Calu3 (cell line): ENCODE measurements around the gene GPD1. TPM values are rescaled to one million over a fixed set of nuclear protein-coding genes. Genes with fewer than 3 reads are reported as not detected.

Experiments
- Bru-seq: library from RNA; stranded (reverse); fragments of 400-500 nt; gene quantifications from one replicate; lab custom pipeline; 2021; lab: Mats Ljungman, UMichigan
- BruChase-seq, 2 experiments: library from RNA; stranded (reverse); fragments of 400-500 nt; gene quantifications; one replicate each; lab custom pipeline; 2021; lab: Mats Ljungman, UMichigan
- BruUV-seq: library from RNA; stranded (reverse); fragments of 400-500 nt; replicated peaks from 2 replicates; lab custom pipeline; 2021; lab: Mats Ljungman, UMichigan
- CTCF ChIA-PET: fragments of 300-600 bp; sonication (Branson Sonifier 250); formaldehyde crosslinking; loops from one replicate; lab custom pipeline; 2022; ENCODE audit warnings: antibody characterized with exemption; lab: Charles Lee
- DNase-seq: peaks from one replicate; pipeline ENCODE4 v3.0.0; 2022
- H3K27ac Mint-ChIP-seq: one replicate; pipeline ENCODE4 v1.8.0; 2022; ENCODE audit warnings: mixed read lengths; ENCODE audit not compliant: unreplicated experiment
- H3K27me3 Mint-ChIP-seq: one replicate; pipeline ENCODE4 v1.8.0; 2022; ENCODE audit warnings: mixed read lengths; ENCODE audit not compliant: unreplicated experiment
- H3K36me3 Mint-ChIP-seq: one replicate; pipeline ENCODE4 v1.8.0; 2022; ENCODE audit warnings: mild to moderate bottlenecking, moderate library complexity, mixed read lengths; ENCODE audit not compliant: insufficient read depth, unreplicated experiment
- H3K4me1 Mint-ChIP-seq: one replicate; pipeline ENCODE4 v1.8.0; 2022; ENCODE audit warnings: mild to moderate bottlenecking, low read depth, mixed read lengths; ENCODE audit not compliant: unreplicated experiment
- H3K4me3 Mint-ChIP-seq: one replicate; pipeline ENCODE4 v1.8.0; 2022; ENCODE audit warnings: mild to moderate bottlenecking, low read depth, moderate library complexity, mixed read lengths; ENCODE audit not compliant: unreplicated experiment
- H3K9me3 Mint-ChIP-seq: one replicate; pipeline ENCODE4 v1.8.0; 2022; ENCODE audit warnings: low read depth, mixed read lengths; ENCODE audit not compliant: unreplicated experiment
- CTCF ChIP-seq: fragments of 200-600 bp; IDR thresholded peaks from one replicate; pipeline ENCODE4 v1.8.0; 2022; ENCODE audit warnings: antibody characterized with exemption; ENCODE audit not compliant: unreplicated experiment
- intact Hi-C: fragments of 100-400 bp; cut with micrococcal nuclease; formaldehyde crosslinking; loops from one replicate; pipeline ENCODE4 v1.10.0; 2022; ENCODE audit not compliant: unreplicated experiment
- long read RNA-seq: library from polyadenylated mRNA; stranded (forward); transcript quantifications from one replicate; pipeline ENCODE4 v2.0.0, GENCODE V29; 2022
- total RNA-seq: library from RNA; stranded (reverse); gene quantifications from 2 replicates; pipeline ENCODE4 v1.2.3, GENCODE V29; 2022

The GPD1 gene
- total RNA-seq = 0.21 and 1.0 TPM in 2 replicates
- Bru-seq, nascent RNA = percentile 12 among the genes with signal in this experiment
- percentile 18 among the genes with signal in this experiment for BruChase-seq, experiment 1, labeled RNA remaining after a 6-hour chase
- BruChase-seq, experiment 2, labeled RNA remaining after a 2-hour chase = percentile 14 among the genes with signal in this experiment
- long read RNA-seq, partial matches to known transcripts = 0 of 2 reads
- long read RNA-seq, other reads (novel, unspliced or antisense) = 0 of 2 reads

DNA sequence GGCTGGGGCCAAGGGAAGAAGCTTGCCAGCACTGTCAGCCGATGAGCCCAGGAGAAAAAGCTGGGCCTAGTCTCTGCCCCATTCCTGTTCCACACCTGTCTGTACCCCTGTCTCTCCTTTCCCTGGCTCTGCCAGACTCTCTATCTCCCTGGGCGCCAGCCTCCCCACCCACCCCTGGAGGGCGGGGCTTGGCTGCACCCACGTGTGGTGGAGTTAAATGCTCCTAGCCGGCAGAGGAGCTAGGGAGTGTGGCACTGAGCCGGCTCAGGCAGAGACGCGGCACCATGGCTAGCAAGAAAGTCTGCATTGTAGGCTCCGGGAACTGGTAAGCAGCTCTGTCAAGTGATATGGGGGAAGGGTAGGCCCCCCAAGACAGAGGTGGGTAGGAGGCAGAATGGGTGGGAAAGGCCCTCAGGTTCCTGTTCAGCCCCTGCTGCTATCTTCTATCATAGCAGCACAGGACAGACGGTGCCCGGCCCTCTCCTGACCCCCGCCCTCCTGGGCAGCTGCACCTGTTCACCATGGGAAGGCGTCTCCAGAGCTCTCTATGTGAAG lies at the start of gene GPD1:
Gene GPD1 (plus strand): TSS at position 242 of the 555 bp plus-strand sequence. CDS start 43 bp downstream, at position 285.
- no TSS peak for BruUV-seq
- peak; percentile 60 for DNase-seq
- intact Hi-C loops = no loop called here
- H3K36me3 Mint-ChIP-seq = peaks cover 8% of the 10 kb centered on the region
- H3K27me3 Mint-ChIP-seq = peaks cover 24% of the 10 kb centered on the region
- H3K27ac Mint-ChIP-seq = no peak within 1 kb of the TSS
- H3K9me3 Mint-ChIP-seq = no peaks in the 10 kb centered on the region
- H3K4me3 Mint-ChIP-seq = peak within 1 kb of the TSS; percentile 28
- peaks cover 11% of the 10 kb centered on the region for H3K4me1 Mint-ChIP-seq
- TF ChIP-seq CTCF = no peak
- CTCF ChIA-PET = interaction anchor here (0.6 to 1.6 kb wide), 4 partner anchors 13 to 69 kb away, joined by 3 to 5 read pairs (median 4); partner anchors contain the start of gene SMARCD1

GRCh38 chr12:50055831-50056638 lies 47.8 kb upstream of the GPD1 start:
- TF ChIP-seq CTCF = peak; percentile 89
- intact Hi-C loops = loop anchor here (5.0 to 10.0 kb wide), 2 partner anchors 89 to 191 kb away; no protein-coding TSS in a partner anchor
- H3K9me3 Mint-ChIP-seq = no peaks in the 10 kb centered on the region
- peaks cover 16% of the 10 kb centered on the region for H3K36me3 Mint-ChIP-seq
- BruUV-seq = no TSS peak
- DNase-seq = peak; percentile 49
- CTCF ChIA-PET = interaction anchor here (0.6 to 1.8 kb wide), 6 partner anchors 14 to 189 kb away, joined by 3 to 9 read pairs (median 4); no protein-coding TSS in a partner anchor
- peaks cover 14% of the 10 kb centered on the region for H3K4me1 Mint-ChIP-seq
- H3K4me3 Mint-ChIP-seq = peak overlapping the region; percentile 59
- H3K27me3 Mint-ChIP-seq = peaks cover 47% of the 10 kb centered on the region
- peak overlapping the region; percentile 63 for H3K27ac Mint-ChIP-seq

DNA sequence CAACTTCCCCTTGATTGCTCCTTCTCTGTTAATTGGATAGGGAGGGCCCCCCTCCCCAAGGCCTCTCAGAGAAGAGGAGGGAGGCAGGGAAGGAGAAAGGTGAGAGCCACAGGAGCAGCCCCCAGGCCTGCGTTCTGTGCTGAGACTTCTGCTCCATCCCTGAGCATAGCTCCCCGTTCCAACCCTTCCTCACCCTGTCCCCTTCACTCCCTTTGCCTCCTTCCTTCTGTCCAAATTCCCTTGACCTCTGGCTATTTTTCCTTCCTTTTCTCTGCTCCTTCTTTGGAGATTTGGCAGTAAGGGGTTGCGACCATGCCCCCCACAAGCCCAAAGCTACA lies 47.2 kb upstream of the GPD1 start:
- CTCF ChIA-PET = interaction anchor here (1.0 to 1.8 kb wide), 5 partner anchors 14 to 189 kb away, joined by 3 to 9 read pairs (median 5); no protein-coding TSS in a partner anchor
- intact Hi-C loops = loop anchor here (5.0 to 10.0 kb wide), 2 partner anchors 89 to 192 kb away; no protein-coding TSS in a partner anchor
- Mint-ChIP-seq H3K27me3 (peaks cover 41% of the 10 kb centered on the region), H3K36me3 (peaks cover 16% of the 10 kb centered on the region), H3K4me3 (peak overlapping the region; percentile 83), H3K9me3 (no peaks in the 10 kb centered on the region), H3K27ac (no peak overlapping the region), H3K4me1 (peaks cover 14% of the 10 kb centered on the region)
- no peak for TF ChIP-seq CTCF
- no TSS peak for BruUV-seq
- no peak for DNase-seq
